T47D (cell line): ENCODE measurements around the gene TMEM170B.

Experiments
- DNase-seq, 2 experiments: peaks; one replicate each; pipeline versions ENCODE4 v3.0.0 to v3.0.0-alpha.2; 2011 to 2012; ENCODE audit warnings: low read depth in 1 of 2, low spot score in 1 of 2
- JUND ChIP-seq: IDR thresholded peaks from 2 replicates; pipeline ENCODE4 v1.6.1; 2012; ENCODE audit warnings: low read depth
- in situ Hi-C: cut with HindIII; loops from 2 replicates; pipeline ENCODE4 v1.10.0; 2016; ENCODE audit warnings: low sequenced_read_pairs, low pct_unique_long_range_greater_than_20kb

TMEM170B gene

DNA sequence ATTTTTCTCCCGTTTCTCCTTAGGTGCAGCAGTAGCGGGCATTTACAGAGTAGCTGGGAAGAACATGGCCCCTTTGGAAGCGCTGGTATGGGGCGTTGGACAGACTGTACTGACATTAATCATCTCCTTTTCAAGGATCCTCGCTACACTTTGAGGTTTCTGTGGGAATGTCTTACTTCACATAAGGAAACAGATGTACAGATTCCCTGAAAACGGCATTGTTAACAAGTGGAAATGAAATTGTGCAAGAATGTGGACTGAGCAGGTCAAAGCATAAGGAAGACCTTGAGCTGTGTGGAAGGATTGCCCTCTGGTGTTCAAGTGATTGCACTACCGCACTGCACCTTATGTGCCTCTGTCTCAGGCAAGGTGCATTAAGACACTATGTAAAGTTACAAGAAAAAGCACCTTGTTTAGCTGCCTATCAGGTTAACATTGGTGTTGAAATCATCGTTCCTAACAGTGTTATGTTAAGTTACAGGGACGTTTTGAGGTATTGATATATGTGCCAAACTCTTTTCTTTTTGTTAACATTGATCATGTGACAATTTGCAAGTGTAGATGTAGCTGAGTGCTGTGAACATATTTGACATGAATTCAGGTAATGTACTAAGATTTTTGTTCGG, 38.0 kb downstream of the TMEM170B start:
- in situ Hi-C loops = no loop called here
- DNase-seq = peak; percentile 44 to 87
- TF ChIP-seq JUND = no peak

DNA sequence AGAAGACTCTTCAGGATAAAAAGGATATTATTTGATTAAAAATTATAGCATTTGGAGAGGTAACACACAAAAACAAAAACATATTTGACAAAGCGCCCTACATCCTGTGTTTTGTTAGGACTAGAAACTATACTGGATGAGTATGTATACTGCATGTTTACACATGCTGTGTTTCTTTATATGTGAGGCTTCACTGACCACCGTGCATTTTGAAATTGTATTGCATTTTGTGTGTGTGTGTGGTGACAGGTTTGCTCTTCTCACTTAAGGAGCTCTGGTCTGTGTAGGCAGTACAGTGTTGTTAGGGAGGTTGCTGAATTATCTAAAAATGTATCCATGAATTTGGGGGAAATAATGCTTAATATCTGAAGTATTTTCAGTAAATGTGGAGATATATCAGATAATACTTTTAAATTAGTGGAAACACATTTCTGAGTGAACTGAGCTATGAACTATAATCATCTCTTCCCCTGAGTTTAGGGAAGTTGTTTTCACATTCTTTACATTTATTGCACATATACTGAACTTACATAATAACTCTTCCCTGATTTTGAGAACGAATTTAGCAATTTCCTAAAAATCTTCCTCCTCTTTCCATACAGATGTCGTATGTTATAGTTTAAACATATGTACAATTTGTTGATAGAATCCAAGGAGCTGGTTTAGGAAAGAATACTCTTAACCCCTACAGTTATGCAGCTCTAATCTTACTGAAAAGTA, 43.3 kb downstream of the TMEM170B start:
- TF ChIP-seq JUND = no peak
- in situ Hi-C loops = no loop called here
- DNase-seq = no peak

DNA sequence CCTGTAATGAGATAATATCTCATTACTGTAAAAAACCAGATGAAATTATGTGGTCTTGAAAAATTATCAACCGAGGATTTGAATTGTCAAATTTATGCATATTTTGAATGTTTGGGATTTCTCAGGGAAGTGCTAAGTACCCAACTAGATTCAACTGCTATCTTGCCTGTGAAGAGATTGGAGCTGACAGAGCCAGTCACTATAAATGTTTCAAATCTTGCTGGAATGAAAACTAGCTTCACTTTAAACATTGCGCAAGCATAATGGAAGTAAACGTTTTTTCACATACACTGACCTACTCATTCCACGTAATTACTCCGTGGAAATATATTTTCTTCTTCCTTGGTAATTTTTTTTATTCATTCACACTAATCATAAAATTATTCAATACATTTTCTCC, 46.7 kb downstream of the TMEM170B start:
- in situ Hi-C loops = no loop called here
- no peak for DNase-seq
- no peak for TF ChIP-seq JUND

DNA sequence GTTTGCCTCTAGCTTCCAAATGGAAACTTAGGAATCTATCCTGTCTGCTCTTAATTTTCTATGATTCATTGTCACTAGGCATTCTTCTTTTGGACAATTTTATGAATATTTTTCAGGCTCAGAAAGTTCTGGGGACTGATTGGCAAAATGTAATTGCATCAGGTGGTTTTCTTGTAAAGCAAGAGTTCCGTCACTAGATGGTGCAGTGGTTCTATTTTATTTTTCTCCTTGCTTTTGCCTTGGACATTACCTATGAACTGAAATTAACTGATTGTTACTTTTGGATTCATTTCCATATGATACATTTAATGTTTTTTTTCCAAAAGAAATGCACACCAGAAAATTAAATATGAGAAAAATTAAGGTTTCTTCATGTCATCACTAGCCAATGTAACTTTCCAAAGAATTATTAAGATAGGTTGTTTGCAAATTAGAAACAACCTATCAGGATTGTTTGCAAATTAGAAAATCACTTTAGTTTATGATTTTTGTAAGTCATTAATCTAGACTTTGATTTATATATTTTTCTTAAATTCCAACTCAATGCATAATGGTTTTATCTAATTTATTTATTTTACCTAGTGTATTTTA, 48.0 kb downstream of the TMEM170B start:
- in situ Hi-C loops = no loop called here
- TF ChIP-seq JUND = no peak
- DNase-seq = peak in 1 of 2 experiments; percentile 79

GRCh38 chr6:11586117-11586516, 48.6 kb downstream of the TMEM170B start:
- in situ Hi-C loops = no loop called here
- TF ChIP-seq JUND = no peak
- DNase-seq = peak in 1 of 2 experiments; percentile 63

DNA sequence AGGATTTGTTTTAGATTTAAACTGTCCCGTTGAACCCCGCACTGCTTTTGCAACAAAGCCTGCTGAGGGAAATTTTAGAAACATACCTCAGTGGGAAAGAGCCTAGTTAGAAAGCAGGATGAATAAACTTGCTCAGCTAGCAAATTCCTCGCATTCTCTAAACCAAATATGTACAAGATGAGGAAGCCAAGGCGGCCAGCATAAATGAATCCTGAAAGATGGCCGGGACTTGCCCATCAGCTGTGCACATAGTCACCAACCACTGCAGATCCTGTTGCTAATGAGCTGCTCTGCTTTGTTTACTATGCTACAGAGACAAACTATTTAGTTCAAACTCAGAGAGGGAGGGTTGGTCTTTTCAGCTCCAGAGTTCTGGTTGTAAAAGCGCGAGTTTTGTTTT, 49.0 kb downstream of the TMEM170B start:
- in situ Hi-C loops = no loop called here
- TF ChIP-seq JUND = no peak
- peak in 1 of 2 experiments; percentile 65 for DNase-seq

DNA sequence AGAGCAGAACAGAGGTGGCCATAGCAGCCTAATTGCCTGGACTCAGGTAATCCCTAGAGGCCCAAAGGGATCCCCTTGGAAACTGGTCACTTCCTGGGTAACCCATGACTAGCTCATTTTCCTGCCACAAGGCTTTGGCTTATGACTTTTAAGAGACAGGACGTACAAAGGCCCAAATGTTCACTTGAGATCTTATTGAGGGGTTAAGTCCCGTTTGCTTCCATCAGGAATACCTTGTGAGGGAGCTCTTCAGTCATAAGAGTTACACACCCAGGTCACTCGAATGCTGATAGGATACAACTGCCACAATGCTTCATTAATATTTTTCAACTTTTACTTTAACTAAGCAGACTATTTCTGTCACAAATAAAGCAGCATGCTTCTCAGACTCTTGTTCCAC, 51.7 kb downstream of the TMEM170B start:
- in situ Hi-C loops = no loop called here
- no peak for TF ChIP-seq JUND

GRCh38 chr6:11592294-11592906, 54.9 kb downstream of the TMEM170B start:
- in situ Hi-C loops = no loop called here
- DNase-seq = no peak
- TF ChIP-seq JUND = no peak

More for the DNA sequence above, 51.7 kb downstream of the TMEM170B start:
- no peak for DNase-seq

DNA sequence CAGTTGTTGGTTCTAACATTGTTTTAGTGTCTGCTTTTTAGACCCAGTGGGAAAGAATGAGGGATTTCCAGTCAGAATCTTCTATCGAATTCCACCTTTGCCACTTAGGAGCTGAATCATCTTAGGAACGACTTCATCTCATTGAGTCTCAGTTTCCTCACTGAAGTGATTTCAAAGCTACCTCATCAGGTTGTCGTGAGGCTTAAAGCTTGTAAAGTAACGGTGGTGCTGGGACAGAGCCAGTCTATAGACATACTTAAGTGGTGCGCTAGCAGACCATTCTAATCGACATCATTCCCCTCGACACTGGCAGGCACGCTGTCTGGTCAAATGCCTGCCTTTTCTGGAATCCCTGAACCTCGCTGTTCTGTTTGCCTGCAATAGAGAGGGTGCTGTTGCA, 55.5 kb downstream of the TMEM170B start:
- TF ChIP-seq JUND = no peak
- DNase-seq = no peak
- in situ Hi-C loops = no loop called here

GRCh38 chr6:11595903-11596302, 58.4 kb downstream of the TMEM170B start:
- no peak for TF ChIP-seq JUND
- in situ Hi-C loops = no loop called here
- DNase-seq = peak in 1 of 2 experiments; percentile 30

DNA sequence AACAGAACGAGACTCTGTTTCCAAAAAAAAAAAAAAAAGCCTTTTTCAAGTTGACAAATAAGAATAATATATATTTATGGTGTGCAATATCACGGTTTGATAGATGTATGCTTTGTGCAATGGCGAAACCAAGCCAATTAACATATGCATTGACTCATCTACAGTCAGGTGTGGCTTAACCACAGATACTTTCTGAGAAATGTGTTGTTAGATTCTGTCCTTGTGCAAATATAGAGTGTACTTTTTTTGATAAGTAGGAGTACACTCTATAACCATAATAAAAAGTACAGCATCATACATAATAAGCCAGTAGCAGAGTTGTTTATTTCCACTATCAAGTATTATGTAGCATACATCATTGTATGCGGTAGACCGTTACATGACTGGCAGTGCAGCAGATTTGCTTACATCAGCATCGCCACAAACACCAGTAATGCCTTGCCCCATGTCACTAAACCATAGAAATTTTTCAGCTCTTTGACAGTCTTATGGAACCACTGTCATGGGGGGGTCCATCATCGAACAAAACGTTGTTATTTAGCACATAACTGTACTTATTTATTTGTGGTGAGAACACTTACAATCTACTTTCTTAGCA, 59.2 kb downstream of the TMEM170B start:
- in situ Hi-C loops = no loop called here
- no peak for DNase-seq
- no peak for TF ChIP-seq JUND

DNA sequence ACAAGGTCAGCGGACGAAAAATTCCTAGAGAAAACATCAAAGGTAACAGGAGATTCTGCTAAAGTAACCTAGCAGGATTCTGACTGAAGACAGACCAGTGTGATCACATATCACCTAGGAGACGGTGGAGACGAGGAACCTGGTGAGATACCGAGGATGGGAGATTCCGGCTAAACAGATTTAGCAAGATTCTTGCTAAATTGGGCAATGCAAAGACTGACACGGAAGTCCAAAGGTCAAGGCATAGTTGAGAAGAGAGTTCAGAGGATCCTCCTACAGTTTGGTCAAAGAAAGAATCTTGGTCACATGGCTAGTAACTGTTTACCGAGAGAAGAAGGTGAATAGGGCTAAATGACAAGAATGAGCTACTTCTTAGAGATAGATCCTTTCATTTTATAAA, 61.1 kb downstream of the TMEM170B start:
- no peak for TF ChIP-seq JUND
- in situ Hi-C loops = no loop called here
- DNase-seq = no peak
